ACC112 (cell line): Measurements from ENCODE around the gene COX4I2.
"Not testable (repeated sequence)": the region's sequence is repeated elsewhere in the genome, so short reads cannot be mapped to it uniquely, and the experiment has no call there.

Experiments
- H2AFZ ChIP-seq: fragments of 200-600 bp; sonication (generic); one replicate; pipeline ENCODE4 v1.6.0; 2017; ENCODE audit warnings: antibody characterized with exemption, low read length; ENCODE audit not compliant: unreplicated experiment
- H3K27ac ChIP-seq: fragments of 200-600 bp; sonication (generic); 2 replicates; pipeline ENCODE4 v1.5.1; 2014; ENCODE audit warnings: low read depth, mild to moderate bottlenecking, antibody characterized with exemption, low read length, moderate library complexity
- H3K27me3 ChIP-seq: fragments of 200-600 bp; sonication (generic); 2 replicates; pipeline ENCODE4 v1.6.1; 2014; ENCODE audit warnings: mild to moderate bottlenecking, antibody characterized with exemption, low read length, moderate library complexity, mixed read lengths; ENCODE audit not compliant: insufficient read depth
- H3K36me3 ChIP-seq: fragments of 200-600 bp; sonication (generic); 2 replicates; pipeline ENCODE4 v1.6.1; 2016; ENCODE audit warnings: mild to moderate bottlenecking, antibody characterized with exemption, low read length, moderate library complexity, mixed read lengths; ENCODE audit not compliant: insufficient read depth
- H3K4me1 ChIP-seq: fragments of 200-600 bp; sonication (generic); one replicate; pipeline ENCODE4 v1.6.1; 2016; ENCODE audit warnings: low read length, mixed read lengths; ENCODE audit not compliant: insufficient read depth, unreplicated experiment, control insufficient read depth
- H3K4me3 ChIP-seq: fragments of 200-600 bp; sonication (generic); 2 replicates; pipeline ENCODE4 v1.5.1; 2014; ENCODE audit warnings: mild to moderate bottlenecking, low read depth, low read length
- H3K79me2 ChIP-seq: fragments of 200-600 bp; sonication (generic); one replicate; pipeline ENCODE4 v1.6.0; 2016; ENCODE audit warnings: low read length; ENCODE audit not compliant: control insufficient read depth, unreplicated experiment, insufficient read depth

COX4I2 gene

DNA sequence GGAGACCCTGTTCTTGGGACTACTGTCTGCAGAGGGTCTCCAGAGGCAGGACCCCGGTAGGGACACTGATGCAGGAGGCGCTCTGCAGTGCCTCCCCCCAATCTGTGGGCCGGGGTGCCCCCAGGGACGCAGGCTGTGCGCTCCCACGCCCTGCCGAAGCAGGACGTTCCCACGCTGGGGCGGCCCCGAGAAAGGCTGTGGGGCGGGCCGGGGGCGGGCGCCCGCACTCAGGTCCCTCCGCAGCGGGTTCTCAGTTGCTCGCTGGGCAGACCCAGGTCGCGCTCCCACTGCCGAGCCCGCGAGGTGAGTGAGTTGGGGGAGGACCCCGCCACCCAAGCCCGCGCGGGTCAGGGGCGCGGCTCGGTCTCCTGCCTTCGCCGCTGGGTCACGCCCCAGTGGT, at the start of gene COX4I2:
COX4I2 (plus strand) TSS at position 253 of the 400 bp plus-strand sequence. CDS start 1,106 bp downstream, outside the sequence.
- Histone ChIP-seq H3K36me3 (no peaks in the 10 kb centered on the region), H2AFZ (no peak within 1 kb of the TSS), H3K79me2 (no peaks in the 10 kb centered on the region), H3K27me3 (no peaks in the 10 kb centered on the region; the same call in 1 of the 2 replicates), H3K27ac (no peak within 1 kb of the TSS), H3K4me3 (no peak within 1 kb of the TSS), H3K4me1 (no peaks in the 10 kb centered on the region)

DNA sequence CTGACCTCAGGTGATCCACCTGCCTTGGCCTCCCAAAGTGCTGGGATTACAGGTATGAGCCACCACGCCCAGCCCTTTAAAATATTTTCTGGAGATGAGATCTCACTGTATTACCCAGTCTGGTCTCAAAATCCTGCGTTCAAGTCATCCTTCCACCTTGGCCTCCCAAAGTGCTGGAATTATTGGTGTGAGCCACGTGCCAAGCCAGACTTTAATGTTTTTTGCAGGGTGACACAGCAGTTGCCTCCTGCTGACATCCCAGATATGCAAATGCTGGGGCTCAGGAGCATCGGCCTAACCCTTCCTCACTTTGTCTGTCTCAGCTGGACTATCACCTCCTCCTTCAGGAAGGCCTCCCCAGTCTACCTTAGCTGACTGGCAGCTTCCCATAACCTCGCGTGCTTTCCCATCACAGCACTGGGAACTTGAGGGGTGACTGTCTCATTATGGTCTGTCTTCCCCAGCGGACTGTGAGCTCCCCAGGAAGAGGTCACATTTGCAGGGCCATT, 46.9 kb upstream of the COX4I2 start:
- peak overlapping the region; percentile 57 for H3K27ac ChIP-seq
- H3K4me1 ChIP-seq, result peaks cover 45% of the 10 kb centered on the region

DNA sequence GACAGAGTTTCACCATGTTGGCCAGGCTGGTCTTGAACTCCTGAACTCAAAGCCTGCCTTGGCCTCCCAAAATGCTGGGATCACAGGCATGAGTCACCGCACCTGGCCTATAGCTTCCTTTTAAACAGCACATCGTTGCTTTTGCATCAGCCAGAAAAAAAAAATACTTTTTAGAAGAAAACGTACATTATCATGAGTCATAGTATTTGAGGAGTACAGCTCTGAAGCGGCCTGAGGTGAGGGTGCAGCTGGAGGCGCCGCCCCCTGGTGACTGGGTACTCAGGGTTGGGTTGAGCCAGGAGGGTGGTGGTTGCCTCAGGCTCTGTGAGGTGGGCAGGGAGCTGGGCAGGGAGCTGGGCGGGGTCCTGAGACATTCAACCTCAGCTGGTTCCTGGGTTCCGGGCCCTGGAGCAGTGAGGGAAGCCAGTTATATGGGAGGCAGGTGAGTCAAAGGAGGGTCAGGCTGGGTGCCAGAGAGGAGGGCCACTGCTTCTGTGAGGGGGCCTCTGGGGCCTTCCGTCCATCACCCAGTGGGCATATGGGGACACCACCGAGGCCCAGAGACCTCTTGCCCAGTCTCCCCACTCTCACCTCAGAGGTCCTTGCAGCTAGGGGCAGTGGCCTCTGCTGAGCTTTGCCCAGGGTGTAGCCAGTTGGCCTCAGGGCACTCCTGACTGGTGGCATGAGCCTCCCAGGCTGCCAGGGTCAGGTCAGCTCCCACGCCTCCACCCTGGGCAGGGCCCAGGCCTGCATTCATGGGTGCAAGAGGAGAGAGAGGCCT, 44.3 kb upstream of the COX4I2 start:
- peaks cover 9% of the 10 kb centered on the region for H3K79me2 ChIP-seq
- H3K36me3 ChIP-seq, result no peaks in the 10 kb centered on the region
- no peaks in the 10 kb centered on the region for H3K27me3 ChIP-seq
- H3K4me1 ChIP-seq, result peaks cover 41% of the 10 kb centered on the region
- peak overlapping the region; percentile 40 for H3K4me3 ChIP-seq
- H2AFZ ChIP-seq, result no peak overlapping the region
- H3K27ac ChIP-seq, result peak overlapping the region; percentile 83

More for the DNA sequence above, 46.9 kb upstream of the COX4I2 start:
- Histone ChIP-seq H3K36me3 (no peaks in the 10 kb centered on the region), H3K79me2 (peaks cover 4% of the 10 kb centered on the region), H3K27me3 (no peaks in the 10 kb centered on the region), H3K4me3 (no peak overlapping the region), H2AFZ (no peak overlapping the region)

DNA sequence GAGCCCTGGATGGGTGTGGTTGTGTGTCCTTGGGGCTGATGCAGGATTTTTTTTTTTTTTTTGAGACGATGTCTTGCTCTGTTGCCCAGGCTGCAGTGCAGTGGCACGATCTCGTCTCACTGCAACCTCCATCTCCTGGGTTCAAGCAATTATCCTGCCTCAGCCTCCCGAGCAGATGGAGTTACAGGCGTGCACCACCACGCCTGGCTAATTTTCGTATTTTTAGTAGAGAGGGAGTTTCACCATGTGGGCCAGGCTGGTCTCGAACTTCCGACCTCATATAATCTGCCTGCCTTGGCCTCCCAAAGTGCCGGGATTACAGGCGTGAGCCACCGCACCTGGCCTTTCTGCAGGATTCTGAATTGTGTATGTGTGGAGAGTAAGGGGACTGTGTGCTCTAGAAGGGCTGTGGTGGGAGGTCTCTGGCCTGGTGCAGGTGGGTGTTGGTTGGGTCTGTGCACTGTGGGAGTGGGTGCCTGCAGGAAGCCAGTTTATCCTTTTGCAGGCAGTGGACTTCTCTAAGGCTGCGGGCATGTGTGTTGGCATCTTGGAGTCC, 43.6 kb upstream of the COX4I2 start:
- H3K27ac ChIP-seq, result peak overlapping the region; percentile 83

DNA sequence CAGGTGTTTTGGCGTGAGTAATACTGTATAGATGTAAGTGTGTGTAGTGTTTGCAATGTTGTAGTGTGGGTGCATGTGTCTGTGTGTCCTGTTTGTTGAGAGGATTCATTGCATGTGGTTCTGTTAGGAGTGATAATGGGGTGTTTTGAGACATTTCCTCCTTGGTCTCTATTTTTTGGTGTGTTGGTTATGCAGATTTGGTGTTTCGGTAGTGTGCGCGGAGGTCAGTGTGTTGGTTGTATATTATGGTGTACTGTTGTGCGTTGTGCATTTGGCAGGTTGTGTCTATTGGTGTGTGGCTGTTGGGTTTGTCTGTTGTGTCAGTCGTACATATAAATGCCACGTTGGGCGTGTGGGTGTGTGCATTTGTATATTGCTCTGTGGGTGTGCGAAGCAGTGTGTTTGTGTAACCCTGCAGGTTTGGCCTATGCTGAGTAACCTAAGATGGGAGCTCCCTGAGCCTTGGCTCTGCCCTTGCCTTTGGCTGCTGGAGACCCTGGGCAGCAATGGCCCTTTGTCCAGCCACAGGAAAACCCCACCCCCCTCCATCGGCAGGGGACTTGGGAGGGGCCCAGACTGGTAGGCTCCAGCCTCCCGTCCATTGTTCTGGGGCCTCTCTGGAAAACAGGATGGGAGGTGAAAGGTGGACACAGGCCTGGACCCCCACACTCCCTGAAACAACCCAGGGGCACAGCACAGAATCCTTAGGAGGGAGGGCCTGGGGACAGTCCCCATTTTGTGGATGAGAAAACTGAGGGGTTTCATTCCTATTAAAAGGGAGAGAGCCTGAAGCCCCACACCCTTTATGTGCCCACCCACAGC, 42.9 kb upstream of the COX4I2 start:
- Histone ChIP-seq H3K36me3 (no peaks in the 10 kb centered on the region), H3K4me3 (peak overlapping the region; percentile 40), H2AFZ (no peak overlapping the region), H3K79me2 (peaks cover 9% of the 10 kb centered on the region), H3K27me3 (no peaks in the 10 kb centered on the region), H3K27ac (peak overlapping the region; percentile 83), H3K4me1 (peaks cover 35% of the 10 kb centered on the region)

More for the DNA sequence above, 43.6 kb upstream of the COX4I2 start:
- peaks cover 36% of the 10 kb centered on the region for H3K4me1 ChIP-seq
- H3K4me3 ChIP-seq, result peak overlapping the region; percentile 40
- no peak overlapping the region for H2AFZ ChIP-seq
- no peaks in the 10 kb centered on the region for H3K36me3 ChIP-seq
- no peaks in the 10 kb centered on the region for H3K27me3 ChIP-seq
- peaks cover 9% of the 10 kb centered on the region for H3K79me2 ChIP-seq

DNA sequence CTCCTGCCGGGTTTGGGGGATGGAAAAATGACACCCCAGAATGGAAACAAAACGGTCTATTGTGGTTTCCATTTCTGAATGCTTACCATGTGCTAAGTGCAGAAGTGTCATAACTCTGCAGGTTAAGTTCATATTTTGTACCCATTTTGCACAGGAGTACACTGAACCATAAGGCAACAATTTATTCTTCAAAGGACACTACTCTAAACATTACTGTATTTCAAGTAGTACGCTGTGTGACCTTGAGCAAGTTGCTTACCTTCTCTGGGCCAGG, 42.4 kb upstream of the COX4I2 start:
- no peaks in the 10 kb centered on the region for H3K36me3 ChIP-seq
- peak overlapping the region; percentile 83 for H3K27ac ChIP-seq
- no peaks in the 10 kb centered on the region for H3K27me3 ChIP-seq
- peaks cover 9% of the 10 kb centered on the region for H3K79me2 ChIP-seq
- H3K4me1 ChIP-seq, result peaks cover 35% of the 10 kb centered on the region
- H3K4me3 ChIP-seq, result peak overlapping the region; percentile 40
- no peak overlapping the region for H2AFZ ChIP-seq

DNA sequence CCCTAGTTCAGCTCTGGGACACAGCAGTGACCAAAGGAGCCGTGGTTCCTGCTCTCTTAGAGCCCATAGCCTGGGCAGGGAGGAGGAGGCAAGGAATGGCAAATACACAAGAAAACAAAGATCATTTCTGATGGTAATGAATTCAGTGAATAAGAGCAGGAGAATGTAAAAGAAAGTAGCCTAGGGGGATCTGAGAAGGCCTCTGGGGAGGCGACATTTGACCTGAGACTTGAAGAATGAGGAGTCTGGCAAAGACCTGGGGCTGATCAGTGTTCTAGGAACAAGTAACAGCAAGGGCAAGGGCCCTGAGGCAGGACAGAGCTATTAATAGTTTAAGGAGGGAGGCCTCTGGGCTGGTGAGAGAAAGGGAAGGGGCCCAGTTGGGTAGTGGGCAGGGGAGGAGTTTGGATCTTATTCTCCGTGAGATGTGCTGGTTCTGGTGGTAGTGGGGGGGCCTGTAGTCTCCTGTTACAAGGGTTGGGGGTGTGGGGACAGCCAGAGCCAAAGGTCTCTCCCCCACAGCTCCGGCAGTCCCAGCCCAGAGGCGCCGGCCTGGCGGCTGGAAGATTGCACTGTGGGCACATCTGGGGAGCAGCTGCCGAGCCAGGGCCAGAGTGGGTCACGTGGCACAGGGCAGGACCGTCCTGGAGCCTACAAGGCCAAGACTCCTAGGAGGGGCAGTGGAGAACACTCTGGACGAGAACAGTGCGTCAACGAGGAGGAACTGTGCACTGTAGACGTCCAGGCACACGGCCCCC, 41.9 kb upstream of the COX4I2 start:
- H3K27me3 ChIP-seq, result no peaks in the 10 kb centered on the region
- peak overlapping the region; percentile 83 for H3K27ac ChIP-seq
- peak overlapping the region; percentile 40 for H3K4me3 ChIP-seq
- no peaks in the 10 kb centered on the region for H3K36me3 ChIP-seq
- peaks cover 9% of the 10 kb centered on the region for H3K79me2 ChIP-seq
- H3K4me1 ChIP-seq, result peaks cover 34% of the 10 kb centered on the region
- no peak overlapping the region for H2AFZ ChIP-seq

DNA sequence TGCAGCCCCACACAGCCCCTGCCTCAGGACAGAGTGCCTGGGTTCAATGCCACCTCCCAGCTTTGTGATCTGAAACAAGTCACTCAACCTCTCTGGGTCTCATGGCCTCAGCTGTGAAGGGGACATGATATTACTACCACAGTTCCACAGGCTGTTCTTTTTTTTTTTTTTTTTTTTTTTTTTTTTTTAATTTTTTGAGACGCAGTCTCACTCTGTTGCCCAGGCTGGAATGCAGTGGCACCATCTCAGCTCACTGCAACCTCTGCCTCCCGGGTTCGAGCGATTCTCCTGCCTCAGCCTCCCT, 41.3 kb upstream of the COX4I2 start:
- peak overlapping the region; percentile 83 for H3K27ac ChIP-seq
- not testable (repeated sequence) for H3K36me3 ChIP-seq, H2AFZ ChIP-seq, H3K4me3 ChIP-seq, H3K27me3 ChIP-seq, H3K79me2 ChIP-seq
- H3K4me1 ChIP-seq, result peaks cover 29% of the 10 kb centered on the region

DNA sequence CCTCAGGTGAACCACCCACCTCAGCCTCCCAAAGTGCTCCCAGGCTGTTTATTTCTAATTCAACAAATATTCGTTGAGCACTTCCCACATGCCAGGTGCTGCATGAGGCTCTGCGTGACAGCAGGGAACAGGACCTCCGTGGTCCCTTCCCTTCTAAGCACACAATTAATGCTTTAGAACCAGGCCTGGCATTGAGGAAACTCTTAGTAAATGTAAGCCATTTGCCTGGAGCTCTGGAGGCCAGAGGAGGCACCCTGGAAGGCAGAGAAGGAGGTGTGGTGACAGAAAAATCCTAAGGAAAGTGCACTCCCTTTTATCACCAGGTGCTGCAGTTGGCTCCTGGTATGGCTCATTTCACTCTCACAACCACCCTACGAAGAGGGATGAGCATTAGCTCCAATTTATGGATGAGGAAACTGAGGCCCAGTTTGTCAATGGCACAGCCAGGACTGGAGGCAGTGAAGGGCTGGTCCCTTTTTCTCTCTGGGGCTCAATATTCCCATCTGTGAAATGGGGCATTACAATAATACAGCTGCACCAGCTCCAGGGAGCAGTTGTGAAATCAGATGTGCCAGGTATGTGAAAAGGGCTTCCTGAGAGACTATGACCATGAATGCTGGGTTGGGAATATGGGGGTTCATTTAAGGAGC, 40.8 kb upstream of the COX4I2 start:
- H3K36me3 ChIP-seq, result no peaks in the 10 kb centered on the region
- H3K4me3 ChIP-seq, result no peak overlapping the region
- H3K27me3 ChIP-seq, result no peaks in the 10 kb centered on the region
- peaks cover 9% of the 10 kb centered on the region for H3K79me2 ChIP-seq
- peaks cover 26% of the 10 kb centered on the region for H3K4me1 ChIP-seq
- peak overlapping the region; percentile 83 for H3K27ac ChIP-seq
- no peak overlapping the region for H2AFZ ChIP-seq

DNA sequence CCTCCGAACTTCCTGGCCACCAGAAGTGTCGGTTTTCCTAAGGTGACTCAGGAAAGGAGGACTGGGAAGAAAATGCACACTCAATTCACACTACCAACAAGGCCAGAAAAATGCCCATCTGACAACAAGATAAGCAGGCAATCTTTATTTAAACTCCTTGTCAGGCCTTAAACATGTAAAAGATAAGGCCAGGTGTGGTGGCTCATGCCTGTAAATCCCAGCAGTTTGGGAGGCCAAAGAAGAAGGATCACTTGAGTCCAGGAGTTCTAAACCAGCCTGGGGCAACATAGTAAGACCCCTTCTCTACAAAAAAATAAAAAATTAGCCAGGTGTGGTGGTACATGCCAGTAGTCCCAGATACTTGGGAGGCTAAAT, 40.2 kb upstream of the COX4I2 start:
- peak overlapping the region; percentile 83 for H3K27ac ChIP-seq

More for the DNA sequence above, 40.2 kb upstream of the COX4I2 start:
- H3K36me3 ChIP-seq, result no peaks in the 10 kb centered on the region
- H2AFZ ChIP-seq, result no peak overlapping the region
- H3K79me2 ChIP-seq, result peaks cover 9% of the 10 kb centered on the region
- no peak overlapping the region for H3K4me3 ChIP-seq
- no peaks in the 10 kb centered on the region for H3K27me3 ChIP-seq
- peaks cover 28% of the 10 kb centered on the region for H3K4me1 ChIP-seq
